A549 (cell line): ENCODE measurements around the gene SLC2A8. TPM values are rescaled to one million over a fixed set of nuclear protein-coding genes. Genes with fewer than 3 reads are reported as not detected.

Experiments
- ATAC-seq, 2 experiments: fragments of 200-7000 bp in 1 of 2; fragments of >200 bp in 1 of 2; cut with Nextera tagmentation in 1 of 2; cut with Tn5 transposase in 1 of 2; 3 replicates each; pipeline versions ENCODE4 v1.8.0 to v1.9.1; 2018 to 2020; ENCODE audit warnings: mild to moderate bottlenecking in 1 of 2, moderate library complexity in 1 of 2
- CTCF ChIA-PET: fragments of 300-600 bp; sonication (Branson Sonifier 250); formaldehyde crosslinking; extraction: SDS; loops from one replicate; lab custom pipeline; 2021; ENCODE audit warnings: antibody characterized with exemption, inconsistent platforms; lab: Yijun Ruan, JAX
- POLR2A ChIA-PET: fragments of 350-600 bp; formaldehyde crosslinking; extraction: SDS; loops from one replicate; lab custom pipeline; 2021; ENCODE audit warnings: antibody characterized with exemption, inconsistent platforms; lab: Yijun Ruan, JAX
- DNase-seq, 2 experiments: peaks; one replicate each; pipeline versions ENCODE4 v3.0.0 to v3.0.0-alpha.2; 2011 to 2016; ENCODE audit warnings: low read depth in 1 of 2, low spot score in 1 of 2
- FAIRE-seq: peaks from 2 replicates; lab custom pipeline; 2011; peaks lifted over from hg19 to GRCh38; lab: Jason Lieb, UNC
- H3K27ac ChIP-seq, 2 experiments: fragments of >200 bp; sonication (Bioruptor Twin); formaldehyde crosslinking; 3 replicates each; pipeline ENCODE4 v1.5.1; 2016 to 2017
- H3K4me1 ChIP-seq: fragments of >200 bp; sonication (Bioruptor Twin); formaldehyde crosslinking; 3 replicates; pipeline ENCODE4 v1.6.1; 2016
- H3K4me2 ChIP-seq: fragments of >200 bp; sonication (Bioruptor Twin); formaldehyde crosslinking; 3 replicates; pipeline ENCODE4 v1.6.1; 2016
- H3K4me3 ChIP-seq: fragments of >200 bp; sonication (Bioruptor Twin); formaldehyde crosslinking; 3 replicates; pipeline ENCODE4 v1.5.1; 2016
- H3K9me3 ChIP-seq: fragments of >200 bp; sonication (Bioruptor Twin); formaldehyde crosslinking; 3 replicates; pipeline ENCODE4 v1.6.1; 2016
- BHLHE40 ChIP-seq: IDR thresholded peaks from 2 replicates; pipeline ENCODE4 v1.6.1; 2012; ENCODE audit warnings: low read depth, low read length, inconsistent platforms
- CBX8 ChIP-seq: fragments of 200-600 bp; sonication (generic); IDR thresholded peaks from 2 replicates; pipeline ENCODE4 v1.6.1; 2016
- CEBPB ChIP-seq, 2 experiments: fragments of >200 bp in 1 of 2; sonication (Bioruptor Twin) in 1 of 2; formaldehyde crosslinking in 1 of 2; IDR thresholded peaks; 2 replicates each; pipeline ENCODE4 v1.6.1; 2012 to 2016
- CHD2 ChIP-seq: fragments of 150-350 bp; IDR thresholded peaks from 2 replicates; pipeline ENCODE4 v1.6.1; 2014; ENCODE audit warnings: low read length; ENCODE audit not compliant: partially characterized antibody
- CTCF ChIP-seq: fragments of >200 bp; sonication (Bioruptor Twin); formaldehyde crosslinking; IDR thresholded peaks from 3 replicates; pipeline ENCODE4 v1.5.1; 2016
- EP300 ChIP-seq, 2 experiments: fragments of >200 bp; sonication (Bioruptor Twin); formaldehyde crosslinking; IDR thresholded peaks; 2 replicates in 1 of 2; 3 replicates in 1 of 2; pipeline ENCODE4 v1.6.1; 2016 to 2017
- ESRRA ChIP-seq: fragments of 150-350 bp; IDR thresholded peaks from 2 replicates; pipeline ENCODE4 v1.6.1; 2014; ENCODE audit warnings: mild to moderate bottlenecking, low read length, borderline replicate concordance
- FOSB ChIP-seq: fragments of 250-450 bp; sonication (Bioruptor Pico); IDR thresholded peaks from 2 replicates; pipeline ENCODE4 v1.5.0; 2020; ENCODE audit warnings: mild to moderate bottlenecking, moderate library complexity
- FOSL2 ChIP-seq, 2 experiments: fragments of 450-650 bp in 1 of 2; fragments of >200 bp in 1 of 2; sonication (Bioruptor Twin) in 1 of 2; formaldehyde crosslinking; IDR thresholded peaks; 2 replicates each; pipeline versions ENCODE4 v1.5.0 to v1.6.1; 2016 to 2020; ENCODE audit warnings: mild to moderate bottlenecking in 1 of 2, moderate library complexity in 1 of 2
- HMGXB4 ChIP-seq: fragments of 250-450 bp; sonication (Bioruptor Pico); IDR thresholded peaks from 2 replicates; pipeline ENCODE4 v1.5.0; 2021; ENCODE audit warnings: mild to moderate bottlenecking, moderate library complexity, borderline replicate concordance
- HOXB13 ChIP-seq: fragments of 250-450 bp; sonication (Bioruptor Pico); IDR thresholded peaks from 2 replicates; pipeline ENCODE4 v1.5.0; 2020; ENCODE audit warnings: low read depth, mild to moderate bottlenecking, moderate library complexity
- HOXB5 ChIP-seq: fragments of 250-450 bp; sonication (Bioruptor Pico); IDR thresholded peaks from 2 replicates; pipeline ENCODE4 v1.5.0; 2020; ENCODE audit warnings: mild to moderate bottlenecking, moderate library complexity
- KDM5A ChIP-seq: fragments of 200-600 bp; sonication (generic); IDR thresholded peaks from 2 replicates; pipeline ENCODE4 v1.6.1; 2016; ENCODE audit warnings: antibody characterized with exemption, mild to moderate bottlenecking
- MYC ChIP-seq: IDR thresholded peaks from 2 replicates; pipeline ENCODE4 v1.6.1; 2012; ENCODE audit warnings: mild to moderate bottlenecking, inconsistent platforms, low read length, improper control_type of control experiment, borderline replicate concordance
- NPAS2 ChIP-seq: fragments of 250-450 bp; sonication (Bioruptor Pico); IDR thresholded peaks from 2 replicates; pipeline ENCODE4 v1.8.0; 2022; ENCODE audit warnings: mild to moderate bottlenecking, moderate library complexity, borderline replicate concordance
- PBX3 ChIP-seq: IDR thresholded peaks from 2 replicates; pipeline ENCODE4 v1.6.1; 2012
- RAD21 ChIP-seq, 2 experiments: fragments of >200 bp in 1 of 2; sonication (Bioruptor Twin) in 1 of 2; formaldehyde crosslinking in 1 of 2; IDR thresholded peaks in 1 of 2; conservative IDR thresholded peaks in 1 of 2; 2 replicates in 1 of 2; 3 replicates in 1 of 2; pipeline ENCODE4 v1.6.1; 2012 to 2018; ENCODE audit warnings: inconsistent platforms in 1 of 2
- REST ChIP-seq: fragments of 200-600 bp; sonication (generic); IDR thresholded peaks from 2 replicates; pipeline ENCODE4 v1.6.1; 2016; ENCODE audit warnings: antibody characterized with exemption, mild to moderate bottlenecking, moderate library complexity
- RNF2 ChIP-seq: fragments of 200-600 bp; sonication (generic); IDR thresholded peaks from 2 replicates; pipeline ENCODE4 v1.6.1; 2016; ENCODE audit warnings: low read depth, mild to moderate bottlenecking, antibody characterized with exemption, moderate library complexity, borderline replicate concordance
- SMC3 ChIP-seq: fragments of >200 bp; sonication (Bioruptor Twin); formaldehyde crosslinking; IDR thresholded peaks from 3 replicates; pipeline ENCODE4 v1.6.1; 2018; ENCODE audit warnings: inconsistent platforms
- SREBF2 ChIP-seq: fragments of 450-650 bp; IDR thresholded peaks from 2 replicates; pipeline ENCODE4 v1.6.1; 2014; ENCODE audit warnings: mild to moderate bottlenecking, moderate library complexity
- TP53 ChIP-seq: fragments of 250-450 bp; sonication (Bioruptor Pico); IDR thresholded peaks from 2 replicates; pipeline ENCODE4 v1.5.0; 2021; ENCODE audit warnings: mild to moderate bottlenecking, moderate library complexity
- ZC3H11A ChIP-seq: fragments of 450-650 bp; IDR thresholded peaks from 2 replicates; pipeline ENCODE4 v1.6.1; 2014; ENCODE audit warnings: antibody characterized with exemption, mild to moderate bottlenecking
- WGBS: methylation state at CpG from one replicate; pipeline ENCODE4 v1.1.6; 2017; ENCODE audit errors: missing lambda C conversion rate; 5-methylcytosine and 5-hydroxymethylcytosine counted together
- polyA plus RNA-seq, 4 experiments: library from polyadenylated mRNA; depleted of rRNA in 3 of 4; stranded (reverse); fragments of >200 nt; fragmentation: RNase III in 1 of 4; extraction: RNeasy Plus Mini Kit Qiagen cat#74134 plus additional on column Dnase treatment in 1 of 4; gene quantifications; 2 replicates in 3 of 4; 3 replicates in 1 of 4; pipeline ENCODE4 v1.2.3, GENCODE V29; 2011 to 2017

The SLC2A8 gene
- polyA plus RNA-seq, 2 of the 4 experiments (the other 2 are of a cell fraction): 7.3 to 16.0 TPM

GRCh38 chr9:127418037-127418471, 21.1 kb downstream of the SLC2A8 start:
- ChIA-PET POLR2A (interaction anchor here (0.5 to 0.6 kb wide), 2 partner anchors 11 to 173 kb away, joined by 3 read pairs; no protein-coding TSS in a partner anchor), CTCF (interaction anchor here (0.6 to 1.8 kb wide), 11 partner anchors 11 to 203 kb away, joined by 3 to 9 read pairs (median 3); no protein-coding TSS in a partner anchor)
- DNase-seq (peak; percentile 61 to 75), ATAC-seq (peak; percentile 91 to 92), FAIRE-seq (no peak)
- no peak overlapping the region for H3K27ac ChIP-seq
- 67% methylated on average over 3 of the region's 12 CpGs for WGBS
- no peak overlapping the region; the same call in 2 of the 3 replicates for H3K4me2 ChIP-seq
- TF ChIP-seq RAD21 (conservative IDR thresholded peaks at IDR 0.05 in 1 of 2, IDR thresholded peaks at IDR 0.05 in 1 of 2) (peak in 1 of 2 experiments; percentile 16; a peak in 1 of 5 replicates), CTCF (peak; percentile 20; the same call in 2 of the 3 replicates), SMC3 (peak; percentile 36; the same call in 2 of the 3 replicates), PBX3 (no peak)
- peaks cover 23% of the 10 kb centered on the region for H3K4me1 ChIP-seq
- H3K4me3 ChIP-seq: no peak overlapping the region
- H3K9me3 ChIP-seq: no peaks in the 10 kb centered on the region

- no peak for FAIRE-seq
- Histone ChIP-seq H3K27ac (peak overlapping the region; percentile 70 to 91), H3K4me3 (peak overlapping the region; percentile 45), H3K4me2 (peak overlapping the region; percentile 85), H3K4me1 (peaks cover 23% of the 10 kb centered on the region), H3K9me3 (no peaks in the 10 kb centered on the region)
- POLR2A ChIA-PET: no interaction called here
- WGBS: no CpG with 5 or more reads among the region's 6 CpGs
- no peak for ATAC-seq
- DNase-seq: no peak
- TF ChIP-seq HOXB13 (CRISPR knock-in tag): no peak
- TF ChIP-seq EP300 (IDR thresholded peaks at IDR 0.05): no peak
- TF ChIP-seq CEBPB (IDR thresholded peaks at IDR 0.05): no peak
- no peak for TF ChIP-seq FOSB
- TF ChIP-seq FOSL2 (IDR thresholded peaks at IDR 0.05): no peak
- TF ChIP-seq FOSL2 (CRISPR knock-in tag; IDR thresholded peaks at IDR 0.05): no peak
- TF ChIP-seq REST: no peak
- no peak for TF ChIP-seq HMGXB4 (CRISPR knock-in tag)
- no peak for TF ChIP-seq TP53
- no peak for TF ChIP-seq KDM5A
- TF ChIP-seq CHD2: no peak
- TF ChIP-seq NPAS2: no peak
- TF ChIP-seq CBX8: no peak
- TF ChIP-seq SREBF2: no peak
- TF ChIP-seq RNF2: no peak
- TF ChIP-seq BHLHE40: no peak
- no peak for TF ChIP-seq HOXB5 (CRISPR knock-in tag)
- no peak for TF ChIP-seq ESRRA
- TF ChIP-seq MYC: no peak
- no peak for TF ChIP-seq ZC3H11A
- CTCF ChIA-PET: interaction anchor here (1.6 to 1.8 kb wide), 2 partner anchors 101 to 204 kb away, joined by 4 to 8 read pairs; no protein-coding TSS in a partner anchor
Measured at GRCh38 chr9:127419348-127419747, 22.4 kb downstream of the SLC2A8 start.
